IPS-11a (cell line): ENCODE measurements around the gene INS.

Experiments
- H3K4me3 ChIP-seq: one replicate; pipeline ENCODE4 v1.5.1; 2013; ENCODE audit warnings: low read depth, low read length, control low read depth

INS gene

GRCh38 chr11:2122222-2122906, 38.6 kb downstream of the INS start:
- no peak overlapping the region for H3K4me3 ChIP-seq

GRCh38 chr11:2121227-2122130, 39.5 kb downstream of the INS start:
- H3K4me3 ChIP-seq, result no peak overlapping the region

- no peak overlapping the region for H3K4me3 ChIP-seq
These were observed 40.5 kb downstream of the INS start for GRCh38 chr11:2120359-2121100.

GRCh38 chr11:2118677-2119076, 42.3 kb downstream of the INS start:
- H3K4me3 ChIP-seq, result no peak overlapping the region

GRCh38 chr11:2116680-2117079, 44.3 kb downstream of the INS start:
- H3K4me3 ChIP-seq, result no peak overlapping the region

GRCh38 chr11:2115308-2115707, 45.7 kb downstream of the INS start:
- H3K4me3 ChIP-seq, result no peak overlapping the region

GRCh38 chr11:2114430-2115241, 46.4 kb downstream of the INS start:
- no peak overlapping the region for H3K4me3 ChIP-seq

GRCh38 chr11:2113776-2114175, 47.2 kb downstream of the INS start:
- no peak overlapping the region for H3K4me3 ChIP-seq

GRCh38 chr11:2110521-2110920, 50.5 kb downstream of the INS start:
- H3K4me3 ChIP-seq, result no peak overlapping the region
